ENCODE measurements around the gene MAPKBP1. TPM values are rescaled to one million over a fixed set of nuclear protein-coding genes. Genes with fewer than 3 reads are reported as not detected.
A peak's percentile ranks its signal among the peaks of the same experiment; 100 is the strongest.
"Not testable (repeated sequence)": the region's sequence is repeated elsewhere in the genome, so short reads cannot be mapped to it uniquely, and the experiment has no call there.

Gene MAPKBP1
- total RNA-seq, 2 donors from 2014 or later = 13.9 to 19.0 TPM

GRCh38 chr15:41819455-41820050 is 45.3 kb downstream of the MAPKBP1 start:
- ATAC-seq (no peak), DNase-seq (no peak)
- intact Hi-C loops (cut with DNase I) = no loop called here

- intact Hi-C loops (cut with DNase I) = no loop called here
- DNase-seq = peak; percentile 16
- ATAC-seq = no peak
Measured at GRCh38 chr15:41820791-41821423, 46.6 kb downstream of the MAPKBP1 start.

- intact Hi-C loops (cut with DNase I) = no loop called here
- peak; percentile 11 for DNase-seq
- no peak for ATAC-seq
Measured at GRCh38 chr15:41821831-41822230, 47.5 kb downstream of the MAPKBP1 start.

DNA sequence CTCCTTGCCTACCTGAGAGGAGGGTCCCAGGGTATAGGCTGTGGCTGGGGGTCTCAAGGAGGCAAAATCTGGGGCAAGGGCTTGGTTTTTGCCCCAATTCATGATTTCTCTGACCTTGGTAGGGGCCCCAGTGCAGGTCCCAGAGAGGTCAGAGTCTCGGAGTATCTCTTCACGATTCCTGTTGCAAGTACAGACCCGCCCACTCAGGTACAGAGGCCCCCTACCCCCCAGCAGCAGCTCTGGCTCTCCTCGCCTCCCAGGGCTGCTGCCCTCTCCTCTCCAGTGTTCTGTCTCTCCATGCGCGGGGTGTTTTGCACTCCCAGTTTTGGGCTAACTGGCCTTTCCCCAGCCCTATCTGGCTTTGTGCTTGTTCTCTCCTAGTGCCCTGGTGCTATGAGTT is 48.2 kb downstream of the MAPKBP1 start:
- DNase-seq (peak; percentile 6), ATAC-seq (no peak)
- intact Hi-C loops (cut with DNase I) = no loop called here

- DNase-seq (peak; percentile 21), ATAC-seq (no peak)
- intact Hi-C loops (cut with DNase I) = no loop called here
Measured at GRCh38 chr15:41822957-41823356, 48.7 kb downstream of the MAPKBP1 start.

DNA sequence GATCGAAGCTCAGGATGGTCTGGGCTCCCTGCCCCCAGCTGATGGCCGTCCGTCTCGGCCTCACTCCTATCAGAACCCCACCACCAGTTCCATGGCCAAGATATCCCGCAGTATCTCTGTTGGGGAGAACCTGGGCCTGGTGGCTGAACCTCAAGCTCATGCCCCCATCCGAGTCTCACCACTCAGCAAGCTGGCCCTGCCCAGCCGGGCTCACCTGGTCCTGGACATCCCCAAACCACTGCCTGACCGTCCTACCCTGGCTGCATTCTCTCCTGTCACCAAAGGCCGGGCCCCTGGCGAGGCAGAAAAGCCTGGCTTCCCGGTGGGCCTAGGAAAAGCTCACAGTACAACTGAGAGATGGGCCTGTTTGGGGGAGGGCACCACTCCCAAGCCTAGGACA is 49.2 kb downstream of the MAPKBP1 start:
- intact Hi-C loops (cut with DNase I) = no loop called here
- DNase-seq = no peak
- ATAC-seq = no peak

GRCh38 chr15:41824062-41824745 is 49.9 kb downstream of the MAPKBP1 start:
- ATAC-seq (no peak), DNase-seq (no peak)
- intact Hi-C loops (cut with DNase I) = no loop called here

GRCh38 chr15:41825145-41825544 is 50.9 kb downstream of the MAPKBP1 start:
- no peak for DNase-seq
- intact Hi-C loops (cut with DNase I) = no loop called here
- no peak for ATAC-seq

DNA sequence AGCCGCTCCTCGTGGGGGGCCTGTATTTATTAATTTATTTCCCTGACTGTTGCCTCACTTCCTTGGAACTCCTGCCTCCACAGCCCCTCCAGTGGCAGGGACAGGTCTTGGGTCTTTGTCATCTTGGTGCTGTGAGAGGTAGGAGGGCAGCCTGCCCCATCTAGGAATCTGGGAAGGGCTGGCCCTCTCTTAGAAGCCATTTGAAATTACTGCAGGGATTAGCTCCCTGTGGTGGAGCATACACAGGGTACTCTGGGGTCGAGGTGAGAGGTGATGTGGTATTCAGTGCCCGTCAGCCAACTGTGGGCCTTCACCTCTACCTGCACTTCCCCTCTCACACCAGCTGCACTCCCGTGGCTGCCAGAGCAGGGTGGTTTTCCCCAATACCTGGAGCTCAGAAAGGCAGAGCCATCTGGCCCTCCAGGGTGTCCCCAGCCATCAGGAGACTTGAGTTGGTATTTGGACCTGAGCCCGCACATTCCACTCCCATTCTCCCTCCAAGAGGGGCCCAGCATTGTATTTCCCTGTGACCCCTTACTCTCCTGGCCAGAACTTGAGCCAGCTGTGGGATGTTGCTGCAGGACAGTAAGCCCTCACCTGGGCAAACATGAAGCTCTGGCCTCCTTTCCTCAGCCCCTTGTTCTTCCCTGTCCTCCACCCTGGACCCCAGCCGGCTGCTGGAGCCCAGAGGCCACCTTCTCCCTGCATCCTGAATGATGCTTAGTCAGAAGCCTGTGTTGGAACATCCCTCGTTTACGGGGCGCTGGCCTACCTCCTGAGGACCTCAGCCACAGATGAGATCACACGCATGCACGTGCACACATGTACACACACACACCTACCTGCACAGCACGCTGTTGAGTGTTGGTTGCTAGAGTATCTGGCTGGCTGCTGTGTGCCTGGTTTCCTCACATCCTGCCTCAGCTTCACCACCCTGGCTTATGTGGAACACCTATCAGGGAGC is 51.6 kb downstream of the MAPKBP1 start:
- ATAC-seq = no peak
- intact Hi-C loops (cut with DNase I) = no loop called here

DNA sequence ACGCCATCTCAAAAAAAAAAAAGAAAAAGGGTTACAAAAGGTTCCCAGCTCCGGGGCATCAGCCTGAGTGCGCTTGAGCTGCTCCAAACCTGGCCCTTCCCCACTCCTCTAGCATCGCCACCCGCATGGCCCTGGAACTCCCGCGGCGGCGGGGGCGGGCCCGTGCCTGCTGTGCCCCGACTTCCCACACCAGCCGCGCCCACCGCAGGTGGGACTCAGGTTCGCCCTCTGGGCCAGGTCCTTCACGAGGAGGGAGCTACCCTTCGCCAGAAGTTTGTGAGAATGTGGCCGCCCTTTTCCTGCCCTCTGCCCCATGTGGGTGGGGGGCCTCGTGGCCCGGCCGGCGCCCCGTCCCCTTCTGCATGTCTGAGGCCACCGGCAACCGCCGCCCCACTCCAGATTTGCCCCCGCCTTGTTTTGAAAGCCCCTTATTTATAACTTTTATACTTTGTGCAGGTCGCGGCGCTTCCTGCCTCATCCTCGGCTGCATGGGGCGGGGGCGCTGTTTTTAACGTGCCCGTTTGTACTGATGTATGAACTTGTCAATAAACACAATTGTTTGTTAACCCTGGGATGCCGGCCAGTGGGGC is 53.1 kb downstream of the MAPKBP1 start:
- no peak for DNase-seq
- peak in 1 of 2 donors; percentile 19 for ATAC-seq
- intact Hi-C loops (cut with DNase I) = no loop called here

More for the DNA sequence above, 51.6 kb downstream of the MAPKBP1 start:
- DNase-seq = no peak

DNA sequence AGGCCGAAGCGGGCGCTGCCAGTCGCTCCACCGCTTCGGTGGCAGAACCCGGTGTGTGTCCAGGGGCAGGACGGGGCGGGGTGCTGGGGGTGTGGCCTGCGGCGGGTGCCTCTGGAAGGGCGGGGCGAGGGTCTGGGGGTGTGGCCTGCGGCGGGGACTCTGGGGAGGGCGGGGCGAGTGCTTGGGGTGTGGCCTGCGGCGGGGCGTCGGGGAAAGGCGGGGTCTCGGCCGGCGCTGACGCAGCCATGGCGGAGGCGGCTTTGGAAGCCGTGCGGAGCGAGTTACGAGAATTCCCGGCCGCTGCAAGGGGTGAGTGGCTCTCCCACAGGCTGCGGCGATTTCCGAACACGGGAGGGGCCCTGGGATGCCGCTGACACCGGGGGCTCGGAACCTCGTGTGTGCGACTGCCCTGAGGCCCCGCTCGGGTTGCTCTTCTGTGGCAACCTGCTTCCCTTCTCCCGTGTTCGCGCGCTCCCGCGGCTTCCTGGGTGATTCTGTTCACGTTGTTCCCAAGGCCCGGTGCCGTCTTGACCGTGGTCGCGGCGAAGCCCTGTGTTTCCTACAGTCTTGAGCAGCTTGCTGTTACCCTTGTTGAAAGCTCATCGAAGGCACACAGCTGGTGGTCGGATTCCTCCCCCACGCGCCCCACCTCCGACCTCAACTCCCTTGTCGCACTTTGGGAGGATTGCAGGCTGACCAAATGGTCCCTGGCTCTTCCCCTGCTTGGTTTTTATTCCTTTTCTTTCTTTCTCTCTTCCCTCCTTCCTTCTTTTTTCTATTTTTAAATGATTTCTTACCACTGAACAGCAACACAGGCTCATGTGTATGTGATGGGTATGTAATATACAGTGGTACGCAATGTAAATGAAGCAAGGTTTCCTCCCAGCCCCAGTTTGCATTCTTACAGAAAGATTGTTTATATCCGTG is 53.9 kb downstream of the MAPKBP1 start, which contains the start of gene JMJD7:
TSS of gene JMJD7 (plus strand) at position 213 of the 927 bp plus-strand sequence. CDS start at position 246, 33 bp downstream.
- intact Hi-C loops (cut with DNase I) = no loop called here
- peak; percentile 97 for ATAC-seq
- DNase-seq = peak; percentile 96

DNA sequence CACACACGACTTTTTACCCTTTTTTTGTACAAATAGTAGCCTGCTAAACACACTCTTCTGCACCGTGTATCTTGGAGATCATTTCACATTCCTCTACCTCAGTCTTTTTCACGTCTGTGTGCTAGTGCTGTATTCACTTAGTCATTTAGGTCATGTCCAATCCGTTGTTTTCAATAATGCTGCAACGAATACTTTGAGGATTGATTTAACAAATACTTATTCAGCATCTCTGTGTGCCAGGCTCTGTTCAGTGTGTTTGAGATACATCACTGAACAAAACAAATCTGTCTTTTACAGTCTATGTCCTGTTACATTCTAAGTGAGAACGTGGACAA is 54.5 kb downstream of the MAPKBP1 start:
- DNase-seq (no peak), ATAC-seq (no peak)
- intact Hi-C loops (cut with DNase I) = no loop called here

DNA sequence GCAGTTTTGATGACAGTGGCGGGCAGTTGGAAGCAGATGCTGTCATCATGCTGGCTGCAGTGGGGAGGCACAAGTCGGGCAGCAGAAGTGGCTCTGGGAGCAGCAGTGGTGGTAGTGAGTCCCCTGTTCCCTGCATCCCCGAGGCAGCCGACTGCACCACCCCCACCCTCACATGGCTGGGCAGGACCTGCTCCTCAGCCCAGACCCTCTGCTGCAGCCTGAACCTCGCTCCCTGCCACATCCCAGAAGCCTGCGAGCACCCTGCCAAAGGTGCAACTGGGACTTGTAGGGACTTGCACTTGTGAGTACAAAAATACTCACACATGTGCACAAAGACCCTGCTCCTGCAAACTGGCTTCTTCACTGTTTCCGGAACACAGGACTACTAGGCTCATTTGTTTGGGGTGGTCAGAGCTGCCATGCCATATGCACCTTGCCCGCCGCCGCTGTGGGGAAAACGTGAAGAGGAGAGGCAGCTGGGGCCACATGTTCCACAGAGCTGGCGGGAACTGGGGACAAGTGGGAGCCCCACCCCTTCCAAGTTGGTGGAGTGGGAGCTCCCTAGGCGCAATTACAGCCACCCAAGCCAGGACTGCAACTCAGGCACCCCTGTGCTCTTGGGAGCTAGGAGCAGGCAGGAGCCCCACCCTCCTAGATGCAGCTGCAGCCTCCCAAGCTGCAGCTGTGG is 55.8 kb downstream of the MAPKBP1 start:
- DNase-seq = no peak
- ATAC-seq = no peak
- intact Hi-C loops (cut with DNase I) = no loop called here

- intact Hi-C loops (cut with DNase I); DNase-seq; ATAC-seq: not testable (repeated sequence)
Measured at GRCh38 chr15:41831291-41831690, 57.0 kb downstream of the MAPKBP1 start.

DNA sequence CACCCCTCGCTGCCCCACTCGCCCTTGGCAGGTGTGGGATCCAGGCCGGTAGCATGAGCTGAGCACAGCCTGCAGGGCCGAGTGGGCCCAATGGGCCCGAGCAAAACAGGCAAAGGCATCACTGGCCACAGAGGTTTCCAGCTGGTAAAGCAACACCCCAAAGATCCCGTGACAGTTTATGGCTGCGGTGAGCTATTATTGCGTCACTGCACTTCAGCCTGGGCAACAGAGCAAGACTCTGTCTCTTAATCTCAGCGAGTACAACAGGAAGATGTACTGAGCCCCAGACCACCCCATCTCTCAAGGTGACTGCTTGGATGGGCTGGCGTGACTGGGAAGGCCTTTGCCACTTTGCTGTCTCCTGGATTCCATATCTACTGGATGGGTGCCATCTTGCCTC is 57.9 kb downstream of the MAPKBP1 start:
- ATAC-seq = no peak
- intact Hi-C loops (cut with DNase I) = no loop called here
- no peak for DNase-seq

GRCh38 chr15:41832875-41833274 is 58.6 kb downstream of the MAPKBP1 start:
- intact Hi-C loops (cut with DNase I) = no loop called here
- ATAC-seq (no peak), DNase-seq (no peak)

GRCh38 chr15:41834096-41834495 is 59.8 kb downstream of the MAPKBP1 start:
- intact Hi-C loops (cut with DNase I) = no loop called here
- no peak for DNase-seq

GRCh38 chr15:41836073-41836472 is 61.8 kb downstream of the MAPKBP1 start:
- DNase-seq = no peak
- intact Hi-C loops (cut with DNase I) = no loop called here
- ATAC-seq = no peak

More at GRCh38 chr15:41834096-41834495, 59.8 kb downstream of the MAPKBP1 start:
- ATAC-seq = no peak
